Measurements from ENCODE around the gene BOK. TPM values are rescaled to one million over a fixed set of nuclear protein-coding genes. Genes with fewer than 3 reads are reported as not detected.
A peak's percentile ranks its signal among the peaks of the same experiment; 100 is the strongest.
"Not testable (repeated sequence)": the region's sequence is repeated elsewhere in the genome, so short reads cannot be mapped to it uniquely, and the experiment has no call there.

Gene BOK
- polyA plus RNA-seq, 3 donors = 16.3 to 30.2 (median 26.8) TPM

- DNase-seq (ENCODE audit: extremely low read depth in 1 of 11, low read depth in 9 of 11, low spot score in 4 of 11) = peak in 1 of 11 donors; percentile 38
Measured at GRCh38 chr2:241564596-241565410, 6.3 kb downstream of the BOK start.

GRCh38 chr2:241565411-241565810 is 6.9 kb downstream of the BOK start:
- DNase-seq (ENCODE audit: extremely low read depth in 1 of 11, low read depth in 9 of 11, low spot score in 4 of 11) = no peak

GRCh38 chr2:241566021-241566420 is 7.5 kb downstream of the BOK start:
- DNase-seq (ENCODE audit: extremely low read depth in 1 of 11, low read depth in 9 of 11, low spot score in 4 of 11) = not testable (repeated sequence)

- DNase-seq (ENCODE audit: extremely low read depth in 1 of 11, low read depth in 9 of 11, low spot score in 4 of 11) = no peak
Measured at GRCh38 chr2:241566468-241566867, 7.9 kb downstream of the BOK start.

- DNase-seq (ENCODE audit: extremely low read depth in 1 of 11, low read depth in 9 of 11, low spot score in 4 of 11) = not testable (repeated sequence)
Measured at GRCh38 chr2:241567266-241567665, 8.7 kb downstream of the BOK start.

GRCh38 chr2:241567776-241568175 is 9.2 kb downstream of the BOK start:
- no peak for DNase-seq (ENCODE audit: extremely low read depth in 1 of 11, low read depth in 9 of 11, low spot score in 4 of 11)

- DNase-seq (ENCODE audit: extremely low read depth in 1 of 11, low read depth in 9 of 11, low spot score in 4 of 11) = no peak
Measured at GRCh38 chr2:241568726-241569125, 10.2 kb downstream of the BOK start.

GRCh38 chr2:241569831-241570281 is 11.3 kb downstream of the BOK start:
- DNase-seq (ENCODE audit: extremely low read depth in 1 of 11, low read depth in 9 of 11, low spot score in 4 of 11) = no peak

GRCh38 chr2:241570961-241571581 is 12.5 kb downstream of the BOK start:
- no peak for DNase-seq (ENCODE audit: extremely low read depth in 1 of 11, low read depth in 9 of 11, low spot score in 4 of 11)

- no peak for DNase-seq (ENCODE audit: extremely low read depth in 1 of 11, low read depth in 9 of 11, low spot score in 4 of 11)
Measured at GRCh38 chr2:241571821-241572620, 13.5 kb downstream of the BOK start.

GRCh38 chr2:241572915-241573651 is 14.5 kb downstream of the BOK start:
- DNase-seq (ENCODE audit: extremely low read depth in 1 of 11, low read depth in 9 of 11, low spot score in 4 of 11) = not testable (repeated sequence)

- no peak for DNase-seq (ENCODE audit: extremely low read depth in 1 of 11, low read depth in 9 of 11, low spot score in 4 of 11)
Measured at GRCh38 chr2:241573741-241574140, 15.2 kb downstream of the BOK start.

- DNase-seq (ENCODE audit: extremely low read depth in 1 of 11, low read depth in 9 of 11, low spot score in 4 of 11) = no peak
Measured at GRCh38 chr2:241574911-241575623, 16.5 kb downstream of the BOK start.

- no peak for DNase-seq (ENCODE audit: extremely low read depth in 1 of 11, low read depth in 9 of 11, low spot score in 4 of 11)
Measured at GRCh38 chr2:241575624-241576292, 17.2 kb downstream of the BOK start.

- no peak for DNase-seq (ENCODE audit: extremely low read depth in 1 of 11, low read depth in 9 of 11, low spot score in 4 of 11)
Measured at GRCh38 chr2:241576293-241576654, 17.7 kb downstream of the BOK start.

- DNase-seq (ENCODE audit: extremely low read depth in 1 of 11, low read depth in 9 of 11, low spot score in 4 of 11) = no peak
Measured at GRCh38 chr2:241577413-241578122, 19.0 kb downstream of the BOK start.

- no peak for DNase-seq (ENCODE audit: extremely low read depth in 1 of 11, low read depth in 9 of 11, low spot score in 4 of 11)
Measured at GRCh38 chr2:241579281-241579680, 20.7 kb downstream of the BOK start.

Measured in renal cortex interstitium (tissue), 11 donors.